ENCODE results near the gene THYN1.

The THYN1 gene

DNA sequence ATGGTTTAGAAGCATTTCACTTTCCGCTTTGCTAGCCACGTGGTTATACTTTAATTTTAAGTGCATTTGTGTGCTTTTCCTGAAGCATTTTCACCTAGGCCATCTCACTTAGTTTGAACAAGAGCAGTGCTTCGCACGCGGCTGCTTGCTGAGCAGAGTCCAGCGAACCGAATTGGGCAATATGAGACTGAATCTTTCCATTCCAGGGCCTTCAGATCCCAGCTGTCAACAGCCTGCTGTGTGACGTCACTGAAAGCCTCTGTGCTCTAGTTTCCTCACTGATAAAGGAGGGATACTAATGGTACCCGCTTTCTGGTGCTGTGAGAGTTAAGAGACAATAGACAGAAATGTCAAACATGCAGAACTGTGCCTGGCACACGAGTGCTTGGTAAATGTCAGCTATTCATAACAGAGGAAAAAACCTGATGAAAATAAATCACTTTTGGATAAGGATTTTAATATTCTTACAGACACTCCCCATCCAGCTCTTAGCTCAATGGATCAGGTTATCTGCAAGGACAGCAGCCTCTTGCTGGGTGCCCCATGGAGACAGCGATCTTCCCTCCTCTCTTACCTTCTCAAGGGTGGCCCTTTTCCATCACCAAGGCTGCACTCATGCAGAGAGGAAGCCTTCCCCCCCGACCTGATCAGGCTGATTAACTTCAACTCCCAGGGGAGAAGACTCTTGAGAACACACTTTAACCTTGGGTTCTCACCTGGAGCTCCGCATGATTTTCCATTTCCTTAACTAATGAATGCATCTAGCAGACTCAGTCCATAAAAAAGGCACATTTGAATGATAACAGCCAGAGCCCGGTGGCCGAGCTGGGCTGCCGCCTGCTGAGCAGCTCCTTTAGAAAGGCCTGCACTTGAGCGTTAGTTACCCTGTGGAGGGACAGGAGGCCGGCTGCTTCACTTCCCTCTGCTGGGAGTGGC is 19.5 kb upstream of the THYN1 start:
- DNase-seq (ENCODE audit: insufficient read length): no peak
- no peak for FAIRE-seq
- TF ChIP-seq TAF1 (IDR thresholded peaks at IDR 0.05; ENCODE audit: borderline replicate concordance, low read depth, low read length) (no peak), POLR2A (IDR thresholded peaks at IDR 0.05; ENCODE audit: low read depth, low read length) (no peak), POLR2AphosphoS5 (IDR thresholded peaks at IDR 0.05; ENCODE audit: low read depth, low read length) (no peak)

DNA sequence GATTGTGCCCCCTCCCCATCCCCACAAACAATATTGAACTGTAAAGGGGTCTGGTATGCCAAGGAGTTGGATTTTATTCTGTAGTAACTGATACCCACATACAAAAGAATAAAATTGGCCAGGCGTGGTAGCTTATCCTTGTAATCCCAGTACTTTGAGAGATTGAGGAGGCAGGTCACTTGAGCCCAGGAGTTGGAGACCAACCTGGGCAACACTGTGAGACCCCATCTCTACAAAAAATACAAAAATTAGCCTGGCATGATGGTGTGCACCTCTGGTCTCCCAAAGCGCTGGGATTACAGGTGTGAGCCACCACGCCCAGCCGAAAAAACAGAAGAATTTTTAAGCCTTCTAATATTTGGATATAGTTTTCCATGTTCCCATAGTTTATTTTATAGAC is 18.8 kb upstream of the THYN1 start:
- no peak for TF ChIP-seq TAF1 (IDR thresholded peaks at IDR 0.05; ENCODE audit: borderline replicate concordance, low read depth, low read length)
- no peak for TF ChIP-seq POLR2A (IDR thresholded peaks at IDR 0.05; ENCODE audit: low read depth, low read length)
- FAIRE-seq: no peak
- DNase-seq (ENCODE audit: insufficient read length): no peak

DNA sequence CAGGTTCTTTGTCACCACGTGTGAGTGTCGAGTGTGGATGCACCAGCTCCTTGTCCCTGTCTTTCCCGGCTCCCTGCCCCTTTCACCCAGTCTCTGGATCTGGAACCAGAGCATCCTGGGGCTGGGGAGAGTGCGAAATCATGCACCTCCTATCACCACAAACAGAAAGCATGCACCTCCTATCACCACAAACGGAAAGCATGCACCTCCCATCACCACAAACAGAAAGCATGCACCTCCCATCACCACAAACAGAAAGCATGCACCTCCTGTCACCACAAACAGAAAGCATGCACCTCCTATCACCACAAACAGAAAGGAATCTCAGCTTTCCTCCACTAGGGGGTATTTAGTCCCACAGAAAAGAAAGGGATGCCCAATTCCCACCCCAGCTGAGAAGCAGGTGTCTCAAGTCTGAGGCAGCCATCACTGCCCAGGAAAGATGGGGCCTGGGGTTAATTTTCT is 17.1 kb upstream of the THYN1 start:
- FAIRE-seq: no peak
- TF ChIP-seq POLR2AphosphoS5 (IDR thresholded peaks at IDR 0.05; ENCODE audit: low read depth, low read length): no peak
- TF ChIP-seq POLR2A (IDR thresholded peaks at IDR 0.05; ENCODE audit: low read depth, low read length): no peak
- TF ChIP-seq TAF1 (IDR thresholded peaks at IDR 0.05; ENCODE audit: borderline replicate concordance, low read depth, low read length): no peak
- no peak for DNase-seq (ENCODE audit: insufficient read length)

DNA sequence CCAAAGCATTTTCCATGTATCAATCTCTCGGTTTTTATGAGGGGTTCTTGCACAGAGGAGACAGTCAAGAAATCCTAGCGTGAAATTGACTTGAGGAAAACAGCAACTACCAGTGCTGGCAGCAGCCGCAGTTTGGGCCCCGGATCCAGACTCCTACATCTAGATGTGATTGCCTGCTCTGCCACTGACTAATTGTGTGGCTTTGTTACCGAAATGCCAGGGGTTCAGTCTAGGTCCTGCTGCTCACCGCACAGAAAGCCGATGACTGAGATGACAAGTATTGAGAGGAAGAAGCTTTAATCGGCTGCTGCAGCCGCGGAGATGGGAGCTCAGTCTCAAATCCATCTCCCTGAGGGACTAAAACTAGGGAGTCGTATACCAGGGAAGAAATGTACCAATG is 14.8 kb upstream of the THYN1 start:
- no peak for TF ChIP-seq POLR2A (IDR thresholded peaks at IDR 0.05; ENCODE audit: low read depth, low read length)
- TF ChIP-seq POLR2AphosphoS5 (IDR thresholded peaks at IDR 0.05; ENCODE audit: low read depth, low read length): no peak
- no peak for TF ChIP-seq TAF1 (IDR thresholded peaks at IDR 0.05; ENCODE audit: borderline replicate concordance, low read depth, low read length)
- no peak for FAIRE-seq
- DNase-seq (ENCODE audit: insufficient read length): no peak

DNA sequence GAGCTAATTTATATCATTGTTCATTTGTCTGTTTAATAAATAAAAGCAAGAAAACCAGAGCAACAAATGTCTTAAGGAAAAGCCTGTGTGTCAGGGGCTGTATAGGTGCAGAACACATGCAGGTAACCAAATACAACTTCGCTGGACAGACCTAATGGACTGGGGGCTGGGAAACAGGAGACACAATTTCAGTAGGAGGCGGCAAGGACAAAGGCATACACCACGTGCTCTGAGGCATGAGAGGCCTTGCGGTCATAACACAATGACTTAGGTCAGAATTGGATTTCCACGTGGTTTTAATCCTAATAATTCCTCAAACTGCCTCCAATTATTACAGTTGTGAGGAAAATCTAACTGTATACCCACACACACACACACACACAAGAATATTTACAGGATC is 14.3 kb upstream of the THYN1 start:
- no peak for DNase-seq (ENCODE audit: insufficient read length)
- no peak for FAIRE-seq
- TF ChIP-seq POLR2A (IDR thresholded peaks at IDR 0.05; ENCODE audit: low read depth, low read length): no peak
- no peak for TF ChIP-seq TAF1 (IDR thresholded peaks at IDR 0.05; ENCODE audit: borderline replicate concordance, low read depth, low read length)
- no peak for TF ChIP-seq POLR2AphosphoS5 (IDR thresholded peaks at IDR 0.05; ENCODE audit: low read depth, low read length)

DNA sequence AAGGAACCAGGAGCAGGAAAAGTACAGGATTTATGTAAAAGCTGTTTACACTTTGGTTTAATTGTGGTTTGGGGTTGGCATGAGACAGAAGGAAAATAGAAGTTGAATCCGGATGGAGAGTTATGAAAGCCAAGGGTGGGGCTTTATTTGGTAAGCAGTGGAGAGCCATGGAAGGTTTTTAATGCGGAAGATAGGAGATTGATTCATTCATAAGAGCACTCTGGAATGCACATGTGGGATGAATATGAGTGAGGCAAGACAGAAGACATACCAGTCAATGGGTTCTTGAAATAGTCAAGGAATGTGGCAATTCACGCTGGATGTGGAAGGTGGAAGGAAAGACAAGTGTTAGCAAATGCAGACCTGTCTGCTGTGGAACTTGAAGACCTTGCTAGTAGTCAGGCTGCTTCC is 13.7 kb upstream of the THYN1 start:
- DNase-seq (ENCODE audit: insufficient read length): no peak
- no peak for FAIRE-seq
- TF ChIP-seq POLR2A (IDR thresholded peaks at IDR 0.05; ENCODE audit: low read depth, low read length) (no peak), POLR2AphosphoS5 (IDR thresholded peaks at IDR 0.05; ENCODE audit: low read depth, low read length) (no peak), TAF1 (IDR thresholded peaks at IDR 0.05; ENCODE audit: borderline replicate concordance, low read depth, low read length) (no peak)

DNA sequence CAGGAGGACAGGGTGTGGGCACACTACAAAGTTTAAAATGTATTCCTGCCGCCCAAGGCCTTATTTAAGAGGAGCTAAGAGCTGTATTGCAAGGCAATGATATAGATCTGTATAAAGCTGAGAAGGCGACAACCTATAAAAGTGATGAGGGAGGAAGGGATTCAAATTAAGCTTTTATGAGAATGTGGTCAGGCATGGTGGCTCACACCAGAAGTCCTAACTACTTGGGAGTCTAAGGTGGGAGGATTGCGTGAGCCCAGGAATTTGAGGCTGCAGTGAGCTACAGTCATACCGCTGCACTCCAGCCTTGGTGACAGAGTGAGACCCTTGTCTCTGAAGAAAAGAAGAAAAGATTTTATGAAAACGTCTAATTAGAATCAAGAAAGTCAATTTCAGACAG is 13.3 kb upstream of the THYN1 start:
- DNase-seq (ENCODE audit: insufficient read length) (no peak), FAIRE-seq (no peak)
- TF ChIP-seq POLR2A (IDR thresholded peaks at IDR 0.05; ENCODE audit: low read depth, low read length) (no peak), POLR2AphosphoS5 (IDR thresholded peaks at IDR 0.05; ENCODE audit: low read depth, low read length) (no peak), TAF1 (IDR thresholded peaks at IDR 0.05; ENCODE audit: borderline replicate concordance, low read depth, low read length) (no peak)

DNA sequence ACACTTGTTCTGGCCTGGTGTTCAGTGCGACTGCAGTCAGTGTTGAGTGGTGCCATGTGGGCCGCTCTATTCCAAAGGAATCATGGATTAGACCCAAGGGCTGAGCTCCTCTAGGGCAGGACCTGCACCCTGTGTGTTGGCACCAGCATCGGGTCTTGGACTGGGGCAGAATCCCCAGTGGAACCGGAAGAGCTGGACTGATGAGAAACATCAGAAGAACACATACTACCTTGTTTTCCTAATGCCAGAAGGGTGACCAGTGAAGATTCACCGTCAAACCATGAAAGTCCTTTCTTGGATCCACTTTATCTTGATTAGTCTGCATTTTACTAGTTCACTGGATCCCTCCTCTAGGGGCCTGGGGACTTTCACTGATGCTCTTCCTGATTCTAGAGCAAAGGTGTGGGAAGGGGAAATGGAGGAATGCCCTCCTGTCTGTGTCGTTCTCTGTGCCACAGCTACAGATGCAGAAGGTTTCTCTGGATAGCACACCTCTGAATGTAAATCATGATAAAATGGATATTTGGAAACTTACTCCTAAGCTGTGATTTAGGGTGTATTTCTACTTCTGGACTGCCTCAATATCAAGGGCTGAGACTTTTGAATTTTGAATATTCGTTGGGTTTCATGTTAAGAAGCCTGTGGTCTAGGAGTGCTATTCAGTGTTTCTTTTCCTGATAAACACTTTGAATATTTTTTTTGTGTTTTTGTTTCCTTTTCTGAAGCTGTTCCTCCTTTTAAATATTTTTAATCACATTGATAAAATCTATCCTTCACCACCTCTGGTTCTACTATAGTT is 12.0 kb upstream of the THYN1 start:
- TF ChIP-seq POLR2AphosphoS5 (IDR thresholded peaks at IDR 0.05; ENCODE audit: low read depth, low read length) (no peak), TAF1 (IDR thresholded peaks at IDR 0.05; ENCODE audit: borderline replicate concordance, low read depth, low read length) (no peak), POLR2A (IDR thresholded peaks at IDR 0.05; ENCODE audit: low read depth, low read length) (no peak)
- no peak for FAIRE-seq
- no peak for DNase-seq (ENCODE audit: insufficient read length)

DNA sequence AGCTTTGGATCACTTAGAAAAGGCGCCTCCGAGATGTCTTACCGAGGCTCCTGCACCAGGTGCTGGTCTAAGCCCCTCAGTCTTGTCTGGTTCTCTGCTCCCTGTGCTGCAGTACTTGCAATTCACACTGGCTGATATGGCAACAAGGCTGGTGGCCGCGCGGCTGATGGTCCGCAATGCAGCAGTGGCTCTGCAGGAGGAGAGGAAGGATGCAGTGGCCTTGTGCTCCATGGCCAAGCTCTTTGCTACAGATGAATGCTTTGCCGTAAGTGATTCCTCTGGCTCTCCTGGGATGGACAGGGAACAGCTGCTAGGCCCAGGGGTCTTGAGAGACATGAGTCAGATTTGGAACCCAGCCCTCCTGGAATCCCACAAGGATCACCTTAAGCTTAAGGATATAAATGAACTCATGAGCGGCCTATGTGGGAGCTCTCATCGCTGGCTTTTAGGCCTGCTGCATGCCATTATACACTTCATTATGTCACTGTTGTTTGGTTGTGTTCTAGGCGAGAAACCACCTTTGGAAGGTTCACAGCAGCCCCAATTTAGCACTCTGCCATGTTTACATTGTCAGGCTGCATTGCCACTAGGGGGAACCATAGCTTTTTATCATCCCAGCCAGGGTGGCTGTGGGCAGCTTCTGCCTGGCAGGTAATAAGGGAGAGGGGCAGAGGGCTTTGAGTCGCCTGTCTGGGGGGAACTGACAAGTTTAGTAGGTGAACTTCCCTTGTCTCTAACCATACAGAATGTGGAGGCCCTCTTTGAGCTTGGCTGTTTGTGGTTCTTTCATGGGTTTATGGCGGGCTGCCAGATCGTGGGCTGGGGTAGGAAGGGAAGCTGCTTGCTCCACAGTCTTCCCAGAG is 8.7 kb upstream of the THYN1 start:
- FAIRE-seq (no peak), DNase-seq (ENCODE audit: insufficient read length) (no peak)

DNA sequence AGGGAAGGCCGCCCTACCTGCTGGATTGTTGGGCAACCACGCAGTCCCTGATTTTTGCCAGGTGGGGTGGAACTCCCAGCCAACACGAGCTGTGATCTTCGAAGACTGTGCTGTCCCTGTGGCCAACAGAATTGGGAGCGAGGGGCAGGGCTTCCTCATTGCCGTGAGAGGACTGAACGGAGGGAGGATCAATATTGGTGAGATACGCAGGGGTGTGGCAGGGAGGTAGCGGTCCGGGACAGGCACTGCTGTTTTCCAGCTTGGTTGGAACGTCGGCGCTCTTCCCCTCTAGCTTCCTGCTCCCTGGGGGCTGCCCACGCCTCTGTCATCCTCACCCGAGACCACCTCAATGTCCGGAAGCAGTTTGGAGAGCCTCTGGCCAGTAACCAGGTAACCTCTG is 7.8 kb upstream of the THYN1 start:
- TF ChIP-seq POLR2A (IDR thresholded peaks at IDR 0.05; ENCODE audit: low read depth, low read length): no peak
- TF ChIP-seq TAF1 (IDR thresholded peaks at IDR 0.05; ENCODE audit: borderline replicate concordance, low read depth, low read length): no peak
- TF ChIP-seq POLR2AphosphoS5 (IDR thresholded peaks at IDR 0.05; ENCODE audit: low read depth, low read length): no peak
- no peak for FAIRE-seq
- DNase-seq (ENCODE audit: insufficient read length): no peak

More for the DNA sequence above, 8.7 kb upstream of the THYN1 start:
- TF ChIP-seq POLR2A (IDR thresholded peaks at IDR 0.05; ENCODE audit: low read depth, low read length) (no peak), TAF1 (IDR thresholded peaks at IDR 0.05; ENCODE audit: borderline replicate concordance, low read depth, low read length) (no peak), POLR2AphosphoS5 (IDR thresholded peaks at IDR 0.05; ENCODE audit: low read depth, low read length) (no peak)

DNA sequence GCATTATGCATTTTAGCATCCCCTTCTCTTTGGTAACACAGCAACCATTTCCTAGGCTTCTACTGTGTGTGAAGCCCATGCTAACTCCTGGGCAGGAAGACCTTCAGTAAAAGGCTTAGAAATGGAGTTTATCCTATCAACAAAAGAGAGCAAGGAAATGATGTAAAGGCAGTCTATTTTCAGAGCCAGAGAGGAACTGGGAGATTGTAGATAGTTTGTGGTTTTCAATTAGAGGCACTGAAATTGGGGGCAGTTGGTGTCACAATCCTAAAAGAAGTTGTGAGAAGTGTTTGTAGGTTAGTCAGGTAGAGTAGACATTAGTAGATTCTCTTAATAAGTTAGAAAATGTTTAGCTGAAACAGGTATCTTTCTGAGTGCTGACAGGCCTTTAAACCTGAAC is 7.4 kb upstream of the THYN1 start:
- TF ChIP-seq POLR2A (IDR thresholded peaks at IDR 0.05; ENCODE audit: low read depth, low read length) (no peak), TAF1 (IDR thresholded peaks at IDR 0.05; ENCODE audit: borderline replicate concordance, low read depth, low read length) (no peak), POLR2AphosphoS5 (IDR thresholded peaks at IDR 0.05; ENCODE audit: low read depth, low read length) (no peak)
- peak; percentile 65 for FAIRE-seq
- no peak for DNase-seq (ENCODE audit: insufficient read length)
